Activated T-helper 1 cell treated with anti-CD3 and anti-CD28 coated beads, Interleukin-12 subunit alpha, Interleukin-12 subunit beta, Interleukin-2, Interleukin-4 antibody, amounts not matched to agents 30 ng/mL and 10 ng/mL and 1 ng/mL, durations not matched to agents 14 hours and 24 hours and 36 hours (primary cell): Measurements from ENCODE around the gene UST. TPM values are rescaled to one million over a fixed set of nuclear protein-coding genes. Genes with fewer than 3 reads are reported as not detected.
A peak's percentile ranks its signal among the peaks of the same experiment; 100 is the strongest.

Experiments used
- DNase-seq: peaks from one replicate; pipeline ENCODE4 v3.0.0; 2021; ENCODE audit warnings: low spot score
- H3K27ac Mint-ChIP-seq: one replicate; pipeline ENCODE4 v1.8.0; 2021; ENCODE audit warnings: mild to moderate bottlenecking, mixed read lengths
- H3K27me3 Mint-ChIP-seq: one replicate; pipeline ENCODE4 v1.8.0; 2022; ENCODE audit warnings: mild to moderate bottlenecking, moderate library complexity, mixed read lengths; ENCODE audit not compliant: insufficient read depth
- H3K36me3 Mint-ChIP-seq: one replicate; pipeline ENCODE4 v1.8.0; 2021; ENCODE audit warnings: low read depth, mixed read lengths
- H3K4me1 Mint-ChIP-seq: one replicate; pipeline ENCODE4 v1.8.0; 2021; ENCODE audit warnings: low read depth, mixed read lengths
- H3K4me3 Mint-ChIP-seq: one replicate; pipeline ENCODE4 v1.8.0; 2021; ENCODE audit warnings: mild to moderate bottlenecking, moderate library complexity, mixed read lengths
- H3K9me3 Mint-ChIP-seq: one replicate; pipeline ENCODE4 v1.8.0; 2021; ENCODE audit warnings: mixed read lengths
- intact Hi-C: fragments of 100-400 bp; cut with micrococcal nuclease; formaldehyde crosslinking; loops from one replicate; pipeline ENCODE4 v1.15.1; 2024
- total RNA-seq: library from RNA; stranded (reverse); gene quantifications from 2 replicates; pipeline ENCODE4 v1.2.3, GENCODE V29; 2022

The UST gene
- total RNA-seq, 1 donor from 2014 or later = 0.49 TPM

GRCh38 chr6:149043476-149044130, 296.8 kb downstream of the UST start:
- Mint-ChIP-seq H3K27ac (no peak overlapping the region), H3K4me3 (no peak overlapping the region), H3K4me1 (peaks cover 72% of the 10 kb centered on the region), H3K27me3 (no peaks in the 10 kb centered on the region), H3K9me3 (no peaks in the 10 kb centered on the region), H3K36me3 (peaks cover 2% of the 10 kb centered on the region)
- intact Hi-C loops = no loop called here
- DNase-seq = no peak

- Mint-ChIP-seq H3K36me3 (peaks cover 2% of the 10 kb centered on the region), H3K4me3 (no peak overlapping the region), H3K27ac (no peak overlapping the region), H3K27me3 (no peaks in the 10 kb centered on the region), H3K4me1 (peaks cover 63% of the 10 kb centered on the region), H3K9me3 (no peaks in the 10 kb centered on the region)
- DNase-seq = no peak
- intact Hi-C loops = no loop called here
These were observed 297.7 kb downstream of the UST start for GRCh38 chr6:149044528-149044927.

DNA sequence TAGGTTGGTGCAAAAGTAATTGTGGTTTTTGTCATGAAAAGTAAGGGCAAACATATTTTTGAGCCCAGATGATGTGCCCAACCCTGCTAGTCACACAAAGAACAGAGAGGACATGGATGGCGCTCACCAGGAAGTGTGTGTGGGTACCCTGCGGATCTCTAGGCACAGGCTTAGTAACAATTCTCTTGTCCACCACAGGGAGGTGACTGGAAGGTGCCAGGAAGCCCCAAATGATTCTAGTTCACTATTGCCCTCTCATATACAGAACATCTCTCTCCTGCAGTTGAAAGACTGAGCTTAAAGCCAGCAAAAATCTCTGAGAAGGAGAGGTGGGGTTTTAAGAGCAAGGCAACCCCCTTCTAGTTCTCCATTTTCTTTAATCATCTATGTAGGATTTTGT, 298.6 kb downstream of the UST start:
- no peak for DNase-seq
- intact Hi-C loops = no loop called here
- Mint-ChIP-seq H3K27ac (no peak overlapping the region), H3K4me3 (no peak overlapping the region), H3K27me3 (no peaks in the 10 kb centered on the region), H3K36me3 (peaks cover 2% of the 10 kb centered on the region), H3K9me3 (no peaks in the 10 kb centered on the region), H3K4me1 (peaks cover 55% of the 10 kb centered on the region)

GRCh38 chr6:149046164-149046821, 299.5 kb downstream of the UST start:
- intact Hi-C loops = no loop called here
- no peaks in the 10 kb centered on the region for H3K27me3 Mint-ChIP-seq
- no peaks in the 10 kb centered on the region for H3K9me3 Mint-ChIP-seq
- peak overlapping the region; percentile 72 for H3K4me3 Mint-ChIP-seq
- H3K36me3 Mint-ChIP-seq = peaks cover 2% of the 10 kb centered on the region
- H3K27ac Mint-ChIP-seq = peak overlapping the region; percentile 74
- DNase-seq = no peak
- H3K4me1 Mint-ChIP-seq = peaks cover 49% of the 10 kb centered on the region

- no peak for DNase-seq
- H3K27ac Mint-ChIP-seq = peak overlapping the region; percentile 74
- no peaks in the 10 kb centered on the region for H3K27me3 Mint-ChIP-seq
- intact Hi-C loops = loop anchor here (1.0 kb wide), 2 partner anchors 13 to 14 kb away; no protein-coding TSS in a partner anchor
- no peaks in the 10 kb centered on the region for H3K9me3 Mint-ChIP-seq
- H3K4me1 Mint-ChIP-seq = peaks cover 44% of the 10 kb centered on the region
- peak overlapping the region; percentile 72 for H3K4me3 Mint-ChIP-seq
- peaks cover 2% of the 10 kb centered on the region for H3K36me3 Mint-ChIP-seq
These were observed 300.0 kb downstream of the UST start for GRCh38 chr6:149046822-149047246.

DNA sequence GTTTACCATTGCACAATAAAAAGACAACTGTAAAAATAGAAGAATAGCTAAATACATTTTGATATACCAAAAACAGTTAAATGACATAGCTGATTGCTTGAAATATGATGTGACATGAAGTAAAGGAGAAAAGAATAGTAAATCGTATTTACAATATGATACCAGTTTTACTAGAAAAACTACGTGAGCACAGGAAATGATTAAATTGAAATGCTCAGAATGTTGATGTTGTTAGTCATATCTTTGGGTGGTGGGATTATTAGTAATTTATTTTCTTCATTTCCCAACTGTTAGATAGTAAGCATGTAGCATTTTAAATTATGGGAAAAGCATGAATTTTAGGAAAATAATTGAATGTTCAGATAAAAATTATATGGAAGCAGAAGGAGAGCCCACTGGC, 302.4 kb downstream of the UST start:
- Mint-ChIP-seq H3K4me3 (no peak overlapping the region), H3K4me1 (peaks cover 58% of the 10 kb centered on the region), H3K9me3 (peaks cover 4% of the 10 kb centered on the region), H3K36me3 (peaks cover 7% of the 10 kb centered on the region), H3K27me3 (no peaks in the 10 kb centered on the region), H3K27ac (no peak overlapping the region)
- intact Hi-C loops = no loop called here
- no peak for DNase-seq

- H3K4me3 Mint-ChIP-seq = no peak overlapping the region
- intact Hi-C loops = no loop called here
- peaks cover 55% of the 10 kb centered on the region for H3K4me1 Mint-ChIP-seq
- H3K27me3 Mint-ChIP-seq = no peaks in the 10 kb centered on the region
- peaks cover 4% of the 10 kb centered on the region for H3K9me3 Mint-ChIP-seq
- no peak for DNase-seq
- H3K27ac Mint-ChIP-seq = no peak overlapping the region
- peaks cover 9% of the 10 kb centered on the region for H3K36me3 Mint-ChIP-seq
These were observed 303.3 kb downstream of the UST start for GRCh38 chr6:149050160-149050559.

DNA sequence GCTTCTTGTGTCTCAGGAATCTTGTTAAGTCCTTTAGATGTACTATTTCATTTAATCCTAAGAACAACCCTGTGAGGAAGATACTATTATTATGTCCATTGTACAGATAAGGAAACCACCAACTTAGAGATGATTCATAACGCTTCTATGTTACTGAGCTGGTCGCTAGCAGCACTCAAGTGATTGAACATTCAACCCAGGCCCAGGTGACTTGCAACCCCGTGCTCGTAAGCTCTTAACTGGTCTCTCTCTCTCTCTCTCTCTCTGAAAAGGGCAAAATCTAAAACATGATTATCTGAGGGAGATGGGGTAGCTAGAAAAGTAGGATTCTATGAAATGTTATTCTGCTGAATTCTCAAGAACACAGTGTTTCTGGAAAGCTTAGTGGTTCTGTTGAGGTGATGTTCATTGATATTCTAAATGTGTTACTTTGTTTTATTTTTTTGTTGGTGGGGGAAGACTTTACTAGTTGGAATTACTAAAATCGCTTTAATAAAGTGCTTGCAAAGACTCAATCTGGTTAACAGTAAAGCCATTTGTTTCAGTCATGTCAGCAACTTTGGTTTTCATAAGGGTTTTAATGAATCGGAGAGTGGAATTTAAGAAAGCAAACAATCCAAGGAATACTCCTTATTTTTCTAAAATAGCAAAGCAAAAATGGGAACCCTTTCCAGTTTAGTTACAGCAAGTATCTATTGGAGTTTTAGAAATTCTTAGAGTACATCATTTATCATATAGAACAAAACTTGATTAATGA, 305.7 kb downstream of the UST start:
- peaks cover 8% of the 10 kb centered on the region for H3K36me3 Mint-ChIP-seq
- intact Hi-C loops = no loop called here
- H3K27ac Mint-ChIP-seq = peak overlapping the region; percentile 43
- no peaks in the 10 kb centered on the region for H3K27me3 Mint-ChIP-seq
- H3K4me1 Mint-ChIP-seq = peaks cover 31% of the 10 kb centered on the region
- H3K4me3 Mint-ChIP-seq = no peak overlapping the region
- DNase-seq = no peak
- H3K9me3 Mint-ChIP-seq = peaks cover 4% of the 10 kb centered on the region

DNA sequence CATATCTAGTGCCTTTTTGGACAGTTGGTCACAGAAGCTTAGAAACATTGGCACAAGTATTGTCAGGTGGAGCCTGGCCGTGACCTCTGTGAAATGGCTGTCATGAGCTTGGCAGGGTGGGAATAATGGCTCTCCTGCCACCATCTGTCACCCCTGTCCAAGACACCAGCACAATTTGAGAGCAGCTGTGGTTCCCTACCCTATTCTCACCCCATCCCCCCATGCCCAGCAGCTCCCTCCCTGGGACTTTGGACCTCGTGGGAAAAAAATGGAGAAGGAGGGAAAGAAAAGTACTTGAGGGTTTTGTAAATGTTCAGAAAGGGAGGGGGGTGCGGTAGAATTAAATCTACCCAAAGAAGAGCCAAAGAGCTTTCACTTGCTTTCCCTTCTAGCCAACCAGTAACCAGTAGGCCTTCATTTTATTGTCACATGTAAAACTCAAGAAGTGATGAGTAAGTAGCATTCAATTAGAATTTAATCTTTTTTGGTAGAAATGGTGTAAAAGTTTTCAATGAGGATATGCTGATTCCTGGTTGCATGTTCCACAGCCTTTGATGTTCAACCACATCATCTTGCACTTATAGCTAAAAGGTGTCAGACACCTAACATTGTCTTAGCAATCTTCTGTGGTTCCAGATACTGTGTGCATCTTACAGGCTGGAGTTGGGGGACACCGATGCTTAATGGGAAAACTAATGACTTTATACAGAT, 307.2 kb downstream of the UST start:
- intact Hi-C loops = no loop called here
- Mint-ChIP-seq H3K4me3 (no peak overlapping the region), H3K4me1 (peaks cover 23% of the 10 kb centered on the region), H3K36me3 (peaks cover 8% of the 10 kb centered on the region), H3K27me3 (no peaks in the 10 kb centered on the region), H3K9me3 (peaks cover 4% of the 10 kb centered on the region), H3K27ac (no peak overlapping the region)
- DNase-seq = no peak

DNA sequence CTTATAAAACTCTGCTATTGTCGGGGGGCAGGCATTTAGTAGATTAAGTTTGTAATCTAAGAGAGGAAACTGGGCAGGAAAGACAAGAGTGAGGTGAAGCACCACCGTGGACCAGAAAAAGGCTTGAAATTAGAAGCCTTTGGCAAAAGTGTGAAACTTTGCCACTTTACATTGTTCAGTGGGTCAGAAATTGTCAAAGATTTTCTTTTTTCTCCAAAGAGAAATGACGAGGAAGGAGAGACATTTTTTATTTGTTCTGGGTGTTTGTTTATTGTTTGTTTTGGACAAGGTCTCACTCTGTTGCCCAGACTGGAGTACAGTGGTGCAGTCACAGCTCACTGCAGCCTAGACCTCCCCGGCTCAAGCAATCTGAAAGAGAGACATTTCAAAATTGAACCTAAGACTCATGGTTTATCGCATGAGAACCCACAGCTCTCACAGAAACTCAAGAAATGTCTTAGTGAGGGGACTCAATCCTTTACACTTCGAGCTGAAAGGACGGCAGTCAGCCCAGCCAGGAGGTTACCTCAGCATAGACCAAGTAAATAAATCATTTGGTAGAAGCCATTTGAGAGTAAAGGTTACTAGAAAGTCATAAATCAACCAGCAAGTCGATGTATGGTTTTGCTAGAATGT, 307.8 kb downstream of the UST start:
- peaks cover 30% of the 10 kb centered on the region for H3K4me1 Mint-ChIP-seq
- H3K36me3 Mint-ChIP-seq = peaks cover 8% of the 10 kb centered on the region
- H3K27ac Mint-ChIP-seq = no peak overlapping the region
- peaks cover 4% of the 10 kb centered on the region for H3K9me3 Mint-ChIP-seq
- no peak overlapping the region for H3K4me3 Mint-ChIP-seq
- no peaks in the 10 kb centered on the region for H3K27me3 Mint-ChIP-seq
- DNase-seq = no peak
- intact Hi-C loops = no loop called here

- Mint-ChIP-seq H3K36me3 (peaks cover 8% of the 10 kb centered on the region), H3K27me3 (no peaks in the 10 kb centered on the region), H3K27ac (no peak overlapping the region), H3K4me3 (no peak overlapping the region), H3K9me3 (peaks cover 4% of the 10 kb centered on the region), H3K4me1 (peaks cover 37% of the 10 kb centered on the region)
- no peak for DNase-seq
- intact Hi-C loops = no loop called here
These were observed 308.5 kb downstream of the UST start for GRCh38 chr6:149055195-149055899.
